Kidney epithelial cell (primary cell): Measurements from ENCODE around the gene TLCD2. TPM values are rescaled to one million over a fixed set of nuclear protein-coding genes. Genes with fewer than 3 reads are reported as not detected.

Source experiments
- DNase-seq: peaks from one replicate; pipeline ENCODE4 v3.0.0-alpha.2; 2010; ENCODE audit warnings: low read depth
- H3K27me3 ChIP-seq: 2 replicates; pipeline ENCODE4 v1.6.0; 2011; ENCODE audit warnings: low read length; ENCODE audit not compliant: control insufficient read depth, insufficient read depth
- H3K36me3 ChIP-seq: 2 replicates; pipeline ENCODE4 v1.5.1; 2011; ENCODE audit warnings: low read length; ENCODE audit not compliant: control insufficient read depth, insufficient read depth
- H3K4me3 ChIP-seq: 2 replicates; pipeline ENCODE4 v1.5.1; 2011; ENCODE audit warnings: low read depth, mild to moderate bottlenecking, control low read depth, low read length
- CTCF ChIP-seq: IDR thresholded peaks from 2 replicates; pipeline ENCODE4 v1.5.1; 2011; ENCODE audit warnings: mild to moderate bottlenecking, moderate library complexity, low read length, control low read depth, inconsistent platforms; ENCODE audit not compliant: insufficient read depth, poor library complexity, severe bottlenecking
- total RNA-seq: library from RNA; depleted of rRNA; stranded (reverse); fragments of >200 nt; gene quantifications from 2 replicates; pipeline ENCODE4 v1.2.3, GENCODE V29; 2015

TLCD2 gene
- total RNA-seq, 1 donor from 2014 or later = 1.8 TPM

- DNase-seq = no peak
- TF ChIP-seq CTCF = no peak
- H3K27me3 ChIP-seq = no peaks in the 10 kb centered on the region
- H3K4me3 ChIP-seq = no peak overlapping the region
- no peaks in the 10 kb centered on the region for H3K36me3 ChIP-seq
These were observed 26.4 kb upstream of the TLCD2 start for GRCh38 chr17:1736348-1737281.

- Histone ChIP-seq H3K36me3 (no peaks in the 10 kb centered on the region), H3K4me3 (no peak overlapping the region), H3K27me3 (no peaks in the 10 kb centered on the region)
- no peak for DNase-seq
- no peak for TF ChIP-seq CTCF
These were observed 25.7 kb upstream of the TLCD2 start for GRCh38 chr17:1735834-1736347.

GRCh38 chr17:1735418-1735817, 25.2 kb upstream of the TLCD2 start:
- H3K27me3 ChIP-seq = no peaks in the 10 kb centered on the region
- no peak for DNase-seq

GRCh38 chr17:1733759-1734158, 23.6 kb upstream of the TLCD2 start:
- H3K36me3 ChIP-seq = no peaks in the 10 kb centered on the region
- no peak for DNase-seq
- no peak for TF ChIP-seq CTCF
- no peaks in the 10 kb centered on the region for H3K27me3 ChIP-seq
- no peak overlapping the region for H3K4me3 ChIP-seq

More at GRCh38 chr17:1735418-1735817, 25.2 kb upstream of the TLCD2 start:
- no peak overlapping the region for H3K4me3 ChIP-seq
- no peaks in the 10 kb centered on the region for H3K36me3 ChIP-seq
- TF ChIP-seq CTCF = no peak

- Histone ChIP-seq H3K36me3 (no peaks in the 10 kb centered on the region), H3K27me3 (no peaks in the 10 kb centered on the region), H3K4me3 (no peak overlapping the region)
- DNase-seq = no peak
- TF ChIP-seq CTCF = no peak
These were observed 22.7 kb upstream of the TLCD2 start for GRCh38 chr17:1732833-1733321.
